ENCODE data around the gene PTP4A2.
A peak's percentile ranks its signal among the peaks of the same experiment; 100 is the strongest.
"Not testable (repeated sequence)": the region's sequence is repeated elsewhere in the genome, so short reads cannot be mapped to it uniquely, and the experiment has no call there.

The PTP4A2 gene

DNA sequence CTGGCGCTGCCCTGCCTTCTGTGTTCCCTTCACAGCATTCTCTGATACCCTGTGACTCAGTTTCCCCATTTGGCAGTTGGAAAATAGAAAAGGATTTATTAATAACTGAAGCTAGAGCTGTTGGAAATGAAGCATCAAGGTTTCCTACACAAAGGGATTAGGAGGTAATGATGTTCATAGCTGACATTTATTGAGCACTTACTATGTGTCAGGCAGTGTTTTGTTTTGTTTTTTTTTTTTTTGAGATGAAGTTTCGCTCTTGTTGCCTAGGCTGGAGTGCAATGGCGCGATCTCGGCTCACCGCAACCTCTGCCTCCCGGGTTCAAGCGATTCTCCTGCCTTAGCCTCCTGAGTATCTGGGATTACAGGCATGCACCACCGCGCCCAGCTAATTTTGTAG lies 7.5 kb upstream of the PTP4A2 start:
- DNase-seq: not testable (repeated sequence)

DNA sequence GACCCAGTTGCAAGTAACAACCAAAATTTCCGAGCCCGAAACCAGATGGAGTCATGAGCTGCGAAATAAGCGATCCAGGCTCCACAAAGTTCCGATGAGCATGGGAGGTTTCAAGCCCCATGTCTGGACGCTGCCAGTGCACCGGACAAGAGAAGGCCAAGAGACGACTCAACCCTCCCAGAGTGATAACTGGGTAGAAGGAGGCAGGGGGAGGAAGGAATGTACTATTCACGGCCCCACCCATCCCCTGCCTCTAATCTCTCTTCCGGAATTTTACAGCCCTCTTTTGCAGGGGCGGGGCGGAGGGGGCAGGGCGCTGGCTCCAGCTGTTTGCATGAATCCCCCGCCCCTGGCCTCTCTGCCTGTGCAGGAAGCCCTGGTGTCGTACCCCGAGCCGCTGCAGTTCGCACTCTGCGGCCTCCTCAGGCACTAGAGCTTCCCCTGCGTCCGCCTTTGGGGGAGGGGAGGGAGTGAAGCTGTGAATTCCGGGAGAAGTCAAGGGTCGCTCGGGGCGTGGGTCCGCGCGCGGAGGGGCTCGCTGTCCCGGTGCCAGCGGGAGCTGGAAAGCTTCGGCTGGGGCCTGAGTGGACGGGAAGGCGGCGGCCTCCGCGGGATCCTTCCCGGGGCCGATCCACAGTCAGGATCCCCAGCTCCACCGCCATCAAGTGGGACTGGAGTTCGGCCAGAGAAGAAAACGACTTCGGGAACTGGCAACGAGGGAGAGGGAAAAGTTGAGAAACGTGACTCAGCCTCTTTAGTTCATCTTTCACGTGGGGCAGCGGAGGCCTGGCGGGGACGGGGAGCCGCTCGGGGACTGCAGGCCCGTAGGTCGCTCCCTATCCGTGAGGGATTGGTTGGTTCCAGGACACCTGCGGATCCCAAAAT lies 6.3 kb upstream of the PTP4A2 start:
- DNase-seq: no peak

DNA sequence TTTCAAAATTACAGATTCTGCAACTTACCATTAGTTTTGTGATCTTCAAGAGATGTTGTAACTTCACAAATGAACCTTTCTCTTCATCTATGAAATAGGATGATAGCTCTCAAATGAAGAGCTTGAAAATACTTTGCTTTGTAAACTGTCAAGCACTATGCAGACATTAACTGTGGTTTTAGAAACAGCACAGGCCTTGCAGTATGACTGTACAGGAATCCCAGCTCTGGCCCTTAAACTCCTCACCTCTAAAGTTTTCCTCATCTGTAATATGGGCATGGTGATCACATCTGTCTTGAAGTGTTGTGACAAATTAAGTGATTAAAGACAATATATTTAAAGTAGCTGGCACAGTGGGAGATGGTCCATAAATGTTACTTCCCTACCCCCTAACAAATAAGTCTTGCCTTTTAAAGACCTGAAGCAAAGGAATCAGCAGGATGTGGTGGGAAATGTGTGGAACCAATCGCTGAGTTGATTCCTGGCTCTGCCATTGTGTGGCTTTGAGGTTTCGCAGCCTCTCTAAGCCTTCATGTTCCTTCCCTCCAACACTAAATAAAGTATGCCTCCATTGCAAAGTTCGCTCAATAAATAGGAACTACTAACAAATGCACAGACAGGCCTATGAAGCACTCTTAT lies 5.5 kb upstream of the PTP4A2 start:
- no peak for DNase-seq

DNA sequence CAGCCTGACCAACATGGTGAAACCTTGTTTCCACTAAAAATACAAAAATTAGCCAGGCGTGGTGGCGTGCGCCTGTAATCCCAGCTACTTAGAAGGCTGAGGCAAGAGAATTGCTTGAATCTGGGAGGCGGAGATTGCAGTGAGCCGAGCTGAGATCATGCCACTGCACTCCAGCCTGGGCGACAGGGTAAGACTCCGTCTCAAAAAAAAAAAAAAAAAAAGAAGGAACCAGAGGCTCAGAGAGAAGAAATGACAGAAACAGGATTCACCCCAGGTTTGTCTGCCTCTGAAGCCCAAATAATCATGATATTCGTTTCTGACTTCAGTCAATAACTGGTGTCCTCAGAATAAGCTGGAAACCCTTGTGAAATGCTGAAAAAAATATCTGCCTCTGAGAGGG lies 3.9 kb upstream of the PTP4A2 start:
- DNase-seq: not testable (repeated sequence)

DNA sequence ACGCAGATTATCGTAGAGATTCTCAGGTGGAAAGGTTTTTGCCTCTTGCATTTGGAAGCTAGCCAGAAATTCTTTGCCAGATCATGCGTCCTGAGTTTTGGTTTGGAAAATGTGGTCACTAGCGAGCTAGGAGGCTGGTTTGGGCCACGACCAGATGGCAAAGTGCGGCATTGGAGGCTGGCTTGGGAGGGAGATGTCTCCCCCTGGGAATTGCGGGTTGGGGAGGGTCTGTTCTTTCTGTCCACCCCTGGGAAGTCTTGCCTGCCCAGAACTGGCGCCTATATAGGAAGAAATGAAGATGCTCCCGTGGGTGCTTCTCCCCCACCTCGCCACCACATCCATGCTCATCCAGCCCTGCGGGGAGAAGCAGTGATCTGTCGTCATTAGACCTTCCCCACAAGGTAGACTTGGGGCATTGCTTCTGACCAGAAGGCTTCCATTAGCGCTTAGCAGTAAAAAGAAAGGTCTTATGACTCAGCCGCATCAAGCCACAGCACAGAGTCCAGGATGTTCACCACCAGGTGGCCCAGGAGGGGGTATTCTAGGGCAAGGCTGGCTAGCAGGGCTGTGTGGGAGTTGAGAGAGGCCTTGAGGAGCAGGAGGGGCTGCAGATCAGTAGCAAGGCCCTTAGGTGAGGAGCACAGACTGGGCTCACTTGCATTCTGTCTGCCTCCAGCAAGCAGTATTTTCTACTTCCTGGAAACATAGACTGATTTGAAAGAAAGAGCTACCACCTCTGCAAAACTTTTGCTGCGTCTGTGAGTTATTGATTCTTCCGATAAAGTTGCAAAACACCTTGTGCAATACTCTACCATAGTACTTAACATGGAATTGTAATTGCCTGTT lies 1.5 kb upstream of the PTP4A2 start:
- DNase-seq: peak in 1 of 2 experiments; percentile 31

DNA sequence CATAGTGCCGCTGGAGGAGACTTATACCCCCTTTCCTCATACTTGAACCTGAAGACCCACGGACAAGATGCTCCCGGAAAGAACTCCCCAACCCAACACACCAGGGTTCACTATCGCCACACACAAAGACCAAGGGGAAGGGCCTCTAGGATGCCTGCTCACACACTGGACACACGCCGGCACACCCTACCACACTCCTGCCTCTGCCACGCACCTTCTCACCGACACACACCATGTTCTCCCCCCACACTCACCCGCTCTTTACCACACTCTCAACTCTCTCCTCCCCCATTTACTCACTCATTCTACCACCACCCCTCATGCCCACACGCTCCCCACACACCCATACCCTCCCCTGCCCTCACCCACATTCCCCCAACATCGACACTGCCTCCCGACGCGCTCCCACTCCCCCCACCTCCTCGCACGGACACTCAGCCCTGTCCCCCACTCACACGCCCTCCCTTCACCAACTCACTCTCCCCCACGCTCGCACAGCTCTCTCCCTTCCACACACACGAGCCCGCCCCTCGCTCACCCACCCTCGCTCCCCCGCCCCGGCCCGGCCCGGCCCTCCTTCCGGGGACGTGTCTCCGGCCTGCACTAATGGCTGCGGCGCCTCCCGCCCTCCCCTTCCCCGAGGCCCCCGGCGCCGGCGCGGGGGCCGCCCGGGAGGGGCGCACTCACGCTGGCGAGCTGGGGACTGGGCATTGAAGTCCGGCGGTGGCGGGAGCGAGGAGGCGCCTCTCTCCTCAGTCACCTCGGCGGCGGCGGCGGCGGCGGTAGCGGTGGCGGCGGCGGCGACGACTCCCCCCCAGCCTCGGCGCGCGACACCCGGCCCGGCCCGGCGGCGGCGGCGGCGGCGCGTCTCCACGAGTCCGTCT lies 626 bp downstream of the PTP4A2 start:
- peak; percentile 70 to 78 for DNase-seq

DNA sequence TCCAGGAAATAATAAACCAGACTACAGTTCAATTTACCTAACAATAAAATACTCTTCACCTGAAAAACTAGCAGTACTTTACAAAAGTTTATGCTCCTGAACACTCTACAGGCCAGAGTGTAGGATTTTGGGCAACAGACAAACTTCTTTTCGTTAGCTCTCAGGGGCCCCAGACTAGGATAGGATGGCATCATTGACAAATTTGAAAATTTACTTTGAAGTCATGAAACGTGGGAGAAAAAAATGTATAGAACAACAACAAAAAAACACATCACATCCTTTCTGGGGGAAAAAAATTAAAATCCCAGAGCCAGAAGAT lies 1.2 kb downstream of the PTP4A2 start:
- no peak for DNase-seq

DNA sequence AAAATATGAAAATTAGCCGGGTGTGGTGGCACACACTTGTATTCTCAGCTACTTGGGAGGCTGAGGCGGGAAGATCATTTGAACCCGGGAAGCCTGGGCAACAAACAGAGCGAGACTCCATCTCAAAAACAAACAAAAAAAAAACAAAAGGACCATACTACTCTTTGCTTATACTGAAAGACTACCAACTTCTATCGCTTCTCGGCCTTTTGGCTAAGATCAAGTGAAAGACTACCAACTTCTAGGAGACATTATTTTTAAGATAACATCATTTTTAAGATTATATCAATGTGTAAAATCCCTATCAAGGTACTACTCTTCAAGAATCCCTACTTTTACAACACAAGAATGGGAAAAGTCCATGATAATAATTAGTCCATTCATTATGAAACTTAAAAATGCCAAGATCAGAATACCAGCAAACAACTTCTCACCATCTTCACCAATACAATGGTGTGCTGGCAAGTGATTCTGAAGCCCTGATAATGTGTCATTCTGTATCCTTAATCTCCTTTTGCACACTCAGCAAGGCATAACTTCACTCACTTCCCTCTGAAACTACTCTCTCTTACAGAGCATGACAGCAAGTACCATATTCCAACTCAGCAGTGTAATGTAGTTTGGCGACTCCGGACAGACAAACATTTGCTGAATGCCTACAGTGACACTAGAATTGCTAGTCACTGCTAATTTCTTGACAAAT lies 1.7 kb downstream of the PTP4A2 start:
- no peak for DNase-seq

DNA sequence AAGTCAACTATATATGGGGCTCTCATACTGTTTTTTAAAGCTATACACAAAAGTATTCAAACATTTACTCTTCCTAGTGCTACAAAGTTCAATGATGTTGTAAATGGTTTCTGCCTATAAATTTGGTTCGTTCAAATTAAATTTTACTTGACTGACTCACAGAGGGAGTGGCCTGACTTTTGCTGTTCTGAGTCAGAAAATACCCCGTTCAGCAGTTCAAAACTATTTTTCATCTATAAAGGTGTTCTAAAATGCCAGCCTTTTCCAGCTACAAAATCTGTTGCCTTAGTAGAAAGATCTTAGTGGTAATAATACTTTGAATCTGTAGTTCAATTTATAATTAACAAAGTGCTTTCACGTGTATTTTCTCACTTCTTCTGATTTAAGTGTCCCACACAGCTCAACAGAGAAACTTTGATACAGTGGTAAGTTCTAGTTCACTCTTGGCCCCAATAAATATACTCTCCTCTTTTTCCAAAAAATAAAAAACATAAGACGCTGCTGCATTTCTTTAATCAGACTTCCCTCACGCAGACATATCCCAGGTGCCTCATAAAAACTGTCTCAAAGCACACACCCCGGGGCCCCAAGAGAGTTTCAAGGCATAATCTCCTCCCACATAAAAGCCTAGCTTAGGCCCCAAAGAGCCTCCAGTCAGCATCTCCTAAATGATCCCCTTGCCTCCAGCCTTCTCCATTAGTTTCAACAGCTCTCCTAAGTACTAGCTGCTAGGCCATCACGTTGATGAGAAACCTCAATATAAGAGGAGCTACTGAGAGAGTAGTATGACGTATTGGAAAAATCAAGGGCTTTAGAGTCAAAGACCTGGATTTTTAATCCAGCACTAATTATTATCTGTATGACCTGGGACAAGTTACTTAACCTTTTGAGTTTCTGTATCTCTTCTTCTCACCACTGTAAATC lies 3.2 kb downstream of the PTP4A2 start:
- no peak for DNase-seq

DNA sequence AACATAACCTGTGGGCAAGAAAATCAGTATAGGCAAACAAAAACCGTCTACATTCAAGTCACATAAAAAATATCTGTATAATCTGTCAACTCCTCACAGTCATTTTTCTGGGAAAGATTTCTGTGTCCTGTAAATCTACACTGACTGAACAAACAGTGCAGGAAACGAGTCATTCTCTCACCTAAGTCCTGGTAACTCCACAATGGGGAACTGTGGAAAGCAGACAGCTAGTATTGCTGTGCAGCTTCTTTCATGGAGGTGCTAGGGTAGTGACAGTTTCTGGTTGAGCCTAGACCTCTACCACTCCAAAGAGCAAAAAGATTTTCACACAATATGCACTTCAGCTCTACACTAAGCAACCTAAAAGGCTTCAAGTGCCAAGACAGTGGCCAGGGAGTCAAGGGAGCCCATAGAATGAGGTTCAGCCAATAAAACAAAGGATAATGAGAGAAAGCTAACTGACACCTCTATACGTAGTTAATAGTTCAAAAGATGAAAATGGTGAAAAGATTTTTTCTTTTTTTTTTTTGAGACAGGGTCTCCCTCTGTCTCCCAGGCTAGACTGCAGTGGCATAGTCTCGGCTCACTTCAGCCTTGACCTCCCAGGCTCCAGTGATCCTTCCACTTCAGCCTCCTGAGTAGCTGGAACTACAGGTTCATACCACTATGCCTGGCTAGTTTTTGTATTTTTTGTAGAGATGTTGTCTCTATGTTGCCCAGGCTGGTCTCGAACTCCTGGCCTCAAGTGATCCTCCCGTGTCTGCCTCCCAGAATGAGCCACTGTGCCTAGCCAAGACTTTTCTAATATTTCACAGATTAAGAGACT lies 5.5 kb downstream of the PTP4A2 start:
- peak in 1 of 2 experiments; percentile 50 for DNase-seq

DNA sequence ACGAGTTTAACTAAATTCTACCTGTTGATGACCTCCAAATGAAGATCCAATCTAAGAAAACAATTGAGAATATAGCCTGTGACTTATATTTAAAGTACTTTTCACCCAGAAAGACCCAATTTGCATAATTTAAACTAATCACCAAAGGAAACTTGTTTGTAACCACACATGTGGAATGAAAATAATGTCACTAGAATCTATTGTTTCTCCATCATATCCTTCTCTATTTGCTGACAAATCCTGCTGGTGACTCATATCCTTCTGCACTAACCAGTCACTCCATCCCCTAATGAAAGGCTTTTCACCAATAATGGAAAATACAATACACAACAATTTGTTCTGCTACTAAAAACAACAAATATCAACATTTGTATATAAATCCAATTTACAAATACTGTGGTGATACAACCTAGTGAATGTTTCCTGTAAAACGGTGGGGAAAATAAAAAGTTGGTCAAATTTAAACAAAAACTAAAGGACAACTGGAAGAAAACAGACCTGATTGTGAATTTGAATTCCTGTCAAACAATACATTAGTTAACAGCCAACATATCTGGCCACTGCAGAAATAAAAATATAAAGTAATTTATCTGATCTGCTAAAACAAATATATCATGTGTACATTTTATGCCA lies 6.5 kb downstream of the PTP4A2 start:
- no peak for DNase-seq

DNA sequence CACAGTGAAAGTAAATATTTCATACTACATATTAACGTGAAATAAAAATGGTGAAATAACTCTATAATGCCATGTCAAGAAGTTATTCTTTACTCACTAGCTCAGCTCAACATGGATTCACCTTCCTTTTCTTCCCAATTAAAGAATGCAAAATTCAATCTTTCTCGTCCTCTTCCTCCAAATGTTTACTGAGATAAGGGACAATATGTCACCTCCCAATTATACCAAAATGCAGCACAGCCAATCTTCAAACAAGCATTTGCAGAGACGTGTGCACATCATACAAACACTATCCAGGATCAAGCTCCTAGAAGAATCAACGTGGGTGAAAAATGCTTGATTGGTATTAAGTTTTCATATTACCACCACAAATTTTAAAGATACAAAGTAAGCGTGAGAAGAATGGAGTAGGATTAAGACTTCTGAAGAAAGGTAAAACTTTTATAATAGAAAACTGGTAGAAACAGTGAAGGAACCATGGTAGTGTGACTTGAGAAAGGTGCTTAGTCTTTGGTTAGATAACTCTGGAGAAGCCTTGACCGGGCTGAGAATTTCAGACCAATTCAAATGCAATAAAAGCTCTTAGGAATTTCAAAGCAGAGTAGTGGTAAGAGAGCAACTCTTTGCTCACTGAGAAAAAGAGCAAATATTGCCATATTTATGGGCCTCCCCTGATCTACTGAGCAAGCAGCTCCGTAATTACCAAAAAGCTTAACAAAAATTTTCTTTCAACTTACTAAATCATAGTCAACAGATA lies 7.2 kb downstream of the PTP4A2 start:
- no peak for DNase-seq

DNA sequence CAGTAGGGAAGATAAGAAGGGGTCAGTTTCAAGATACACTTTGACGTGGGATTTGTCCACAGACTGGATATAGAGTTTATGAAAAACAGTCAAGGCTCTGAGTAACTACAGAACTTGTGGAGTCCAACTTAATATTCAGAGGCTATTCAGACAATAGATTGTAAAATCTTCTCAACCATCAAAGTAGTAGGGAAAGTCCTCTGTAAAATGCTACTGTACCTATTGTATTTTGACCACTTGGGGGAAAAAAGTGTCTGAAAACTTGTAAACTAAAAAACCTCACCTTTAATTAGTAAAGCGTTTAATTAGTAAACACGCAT lies 10.5 kb downstream of the PTP4A2 start:
- no peak for DNase-seq

DNA sequence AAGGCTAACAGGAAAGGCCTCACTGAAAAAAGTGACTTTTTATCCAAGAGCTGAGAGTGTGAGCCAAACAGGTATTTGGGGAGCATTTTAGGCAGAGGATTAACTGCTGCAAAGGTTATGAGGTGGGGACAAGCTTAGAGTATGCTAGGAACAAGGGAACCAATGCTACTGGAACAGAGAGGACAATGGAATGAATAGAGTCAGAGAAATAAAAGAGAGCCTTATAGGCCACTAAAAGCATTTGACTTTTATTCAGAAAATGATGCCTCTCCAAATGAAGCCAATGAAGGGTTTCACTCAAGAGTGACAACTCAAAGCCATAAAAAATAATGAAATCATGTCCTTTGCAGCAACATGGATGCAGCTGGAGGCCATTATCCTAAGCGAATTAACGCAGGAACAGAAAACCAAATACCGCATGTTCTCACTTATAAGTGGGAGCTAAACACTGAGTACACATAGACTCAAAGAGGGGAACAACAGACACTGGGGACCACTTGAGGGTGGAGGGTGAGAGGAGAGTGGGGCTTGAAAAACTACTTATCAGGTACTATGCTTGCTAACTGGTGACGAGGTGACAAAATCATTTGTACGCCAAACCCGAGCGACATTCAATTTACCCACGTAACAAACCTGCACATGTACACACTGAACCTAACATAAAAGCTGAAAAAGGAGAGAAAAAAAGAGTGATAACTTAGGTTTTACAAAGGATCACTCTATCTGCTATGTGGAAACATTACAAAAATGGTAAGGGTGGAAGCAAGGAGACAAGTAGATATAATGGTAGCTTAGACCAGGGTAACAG lies 11.1 kb downstream of the PTP4A2 start:
- DNase-seq: peak in 1 of 2 experiments; percentile 40

DNA sequence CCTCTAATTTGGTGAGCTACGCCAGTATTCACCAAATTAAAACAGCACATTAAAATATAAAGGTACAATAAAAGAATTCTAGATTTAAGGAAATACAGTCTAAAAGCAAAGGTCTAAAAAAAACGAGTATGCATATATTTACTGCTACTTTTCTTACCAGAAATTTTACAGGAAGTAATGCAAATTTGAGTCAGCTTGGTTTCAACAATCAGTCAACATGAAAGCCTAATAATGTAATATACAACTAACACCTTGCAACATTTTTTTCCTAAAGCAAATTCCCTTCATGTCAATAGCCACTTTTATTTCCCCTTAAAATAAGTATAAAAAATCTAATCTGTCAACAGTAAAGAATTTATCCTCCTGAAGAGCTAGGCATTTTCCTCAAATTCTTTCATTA lies 11.9 kb downstream of the PTP4A2 start:
- no peak for DNase-seq

DNA sequence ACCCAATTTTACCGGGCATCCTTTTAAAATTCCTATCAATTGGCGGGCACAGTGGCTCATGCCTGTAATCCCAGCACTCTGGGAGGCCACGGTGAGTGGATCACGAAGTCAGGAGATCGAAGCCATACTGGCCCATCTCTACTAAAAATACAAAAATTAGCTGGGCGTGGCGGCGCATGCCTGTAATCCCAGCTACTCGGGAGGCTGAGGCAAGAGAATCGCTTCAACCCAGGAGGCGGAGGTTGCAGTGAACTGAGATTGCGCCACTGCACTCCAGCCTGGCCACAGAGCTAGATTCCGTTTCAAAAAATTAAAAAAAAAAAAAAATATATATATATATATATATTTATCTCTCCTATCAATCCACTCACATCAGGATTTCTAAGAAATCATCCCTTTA lies 12.3 kb downstream of the PTP4A2 start:
- DNase-seq: not testable (repeated sequence)

DNA sequence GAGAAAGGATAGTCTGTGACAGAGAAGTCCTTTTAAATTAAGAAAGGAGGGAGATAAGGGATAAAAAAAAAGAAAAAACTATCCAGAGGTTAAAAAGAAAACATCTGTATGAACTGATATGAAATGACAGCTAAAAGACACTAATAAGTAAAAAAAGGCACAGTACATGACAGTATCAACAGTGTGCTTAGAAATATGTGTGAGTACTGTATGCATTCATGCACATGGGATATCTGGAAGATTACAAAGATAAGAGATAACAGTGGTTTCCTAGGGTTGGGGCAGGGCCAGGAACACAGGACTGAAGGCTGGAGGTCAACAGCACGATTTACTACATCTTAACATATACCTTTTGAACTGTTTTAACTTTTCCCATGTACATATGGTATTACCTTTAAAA lies 13.3 kb downstream of the PTP4A2 start:
- no peak for DNase-seq

Measured in NCI-H2081 (cell line).